Glomerular visceral epithelial cell (primary cell): ENCODE results near the gene CASTOR1.
A peak's percentile ranks its signal among the peaks of the same experiment; 100 is the strongest.

ENCODE experiments used
- DNase-seq: peaks from one replicate; pipeline ENCODE4 v3.0.0-alpha.2; 2016; ENCODE audit errors: extremely low spot score

The CASTOR1 gene

GRCh38 chr22:30265131-30265720 is 24.1 kb downstream of the CASTOR1 start:
- no peak for DNase-seq

GRCh38 chr22:30263883-30264282 is 25.4 kb downstream of the CASTOR1 start:
- no peak for DNase-seq

- DNase-seq = peak; percentile 74
Observed at GRCh38 chr22:30262917-30263741, 26.2 kb downstream of the CASTOR1 start.

DNA sequence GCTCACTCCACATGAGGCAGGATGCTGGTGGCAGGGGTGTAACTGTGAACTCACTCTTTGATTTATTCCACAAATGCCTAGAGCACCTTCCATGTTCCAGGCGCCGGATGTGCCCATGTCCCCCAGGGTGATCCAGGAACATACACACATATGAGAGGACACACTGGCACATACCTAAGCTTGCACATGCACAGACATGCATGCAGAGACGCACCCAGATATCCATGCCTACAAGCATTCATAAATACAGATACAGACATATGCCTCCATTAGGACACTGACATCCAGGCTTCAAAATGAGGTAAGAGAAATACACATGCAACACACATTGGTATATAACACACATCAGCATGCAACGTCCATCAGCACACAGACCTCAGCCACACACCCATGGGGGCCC is 27.2 kb downstream of the CASTOR1 start:
- DNase-seq = no peak

DNA sequence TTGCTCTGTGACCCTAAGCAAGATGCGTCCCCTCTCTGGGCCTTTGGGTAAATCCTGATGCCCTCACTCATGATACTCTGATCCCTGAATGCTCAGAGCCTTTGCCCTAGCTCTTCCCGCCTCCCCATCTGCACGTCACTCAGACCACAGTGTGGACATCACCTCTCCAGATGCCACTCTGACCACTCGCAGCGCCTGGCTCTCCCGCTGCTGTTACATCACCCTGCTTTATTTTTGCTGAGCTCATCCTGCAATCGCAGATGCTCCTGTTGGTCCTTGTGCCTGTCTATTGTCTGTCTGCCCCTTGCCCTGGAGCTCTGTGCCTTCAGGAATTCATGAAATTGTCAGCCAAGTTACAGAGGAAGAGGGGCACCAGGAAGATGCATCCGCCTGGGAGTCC is 28.2 kb downstream of the CASTOR1 start:
- DNase-seq = no peak

GRCh38 chr22:30260682-30261081 is 28.6 kb downstream of the CASTOR1 start:
- no peak for DNase-seq

DNA sequence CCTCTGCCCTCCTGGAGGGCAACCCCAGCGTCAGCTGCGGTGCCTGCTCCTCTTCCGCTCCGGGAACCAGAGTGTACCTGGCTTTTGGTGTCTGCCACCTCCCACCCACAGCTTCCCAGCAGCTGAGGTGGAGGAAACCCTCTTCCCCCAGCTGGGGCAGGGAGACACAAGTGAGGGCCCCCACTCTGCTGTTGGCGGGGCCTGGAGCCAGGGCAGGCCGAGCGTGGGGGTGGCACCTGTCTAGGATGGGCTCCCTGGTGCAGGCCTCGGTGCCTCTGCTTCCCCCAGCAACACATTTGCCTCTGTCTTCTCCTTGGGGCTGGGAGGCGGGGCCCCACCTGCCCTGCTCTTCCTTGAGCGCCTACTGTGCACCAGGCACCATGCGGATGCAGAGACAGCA is 29.0 kb downstream of the CASTOR1 start:
- DNase-seq = no peak

- DNase-seq = peak; percentile 79
Observed at GRCh38 chr22:30254314-30254713, 35.0 kb downstream of the CASTOR1 start.

- DNase-seq = peak; percentile 97
Observed at GRCh38 chr22:30253205-30253852, 36.0 kb downstream of the CASTOR1 start.

- peak; percentile 64 for DNase-seq
Observed at GRCh38 chr22:30252411-30253204, 36.7 kb downstream of the CASTOR1 start.

DNA sequence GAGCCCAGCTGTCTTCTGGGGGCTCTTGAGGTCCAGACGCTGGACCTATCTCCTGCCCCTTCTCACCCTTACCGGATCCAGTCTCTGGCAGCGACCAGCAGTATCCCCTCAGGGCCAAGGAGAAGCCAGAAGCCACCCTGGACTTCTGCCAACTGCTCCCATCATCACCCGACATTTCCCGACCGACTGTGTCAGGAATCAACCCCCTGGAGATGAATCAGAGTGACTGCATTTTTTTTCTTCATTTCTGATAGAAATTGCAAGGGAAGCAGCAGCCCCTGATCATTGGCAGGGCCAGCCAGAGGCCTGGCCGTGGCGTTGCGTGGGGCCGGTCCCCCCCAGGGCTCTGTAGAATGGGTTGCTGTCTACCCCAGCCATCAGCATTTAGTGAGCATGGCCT is 37.6 kb downstream of the CASTOR1 start:
- peak; percentile 92 for DNase-seq

- peak; percentile 96 for DNase-seq
Observed at GRCh38 chr22:30250661-30251267, 38.5 kb downstream of the CASTOR1 start.

GRCh38 chr22:30250039-30250565 is 39.2 kb downstream of the CASTOR1 start:
- no peak for DNase-seq

DNA sequence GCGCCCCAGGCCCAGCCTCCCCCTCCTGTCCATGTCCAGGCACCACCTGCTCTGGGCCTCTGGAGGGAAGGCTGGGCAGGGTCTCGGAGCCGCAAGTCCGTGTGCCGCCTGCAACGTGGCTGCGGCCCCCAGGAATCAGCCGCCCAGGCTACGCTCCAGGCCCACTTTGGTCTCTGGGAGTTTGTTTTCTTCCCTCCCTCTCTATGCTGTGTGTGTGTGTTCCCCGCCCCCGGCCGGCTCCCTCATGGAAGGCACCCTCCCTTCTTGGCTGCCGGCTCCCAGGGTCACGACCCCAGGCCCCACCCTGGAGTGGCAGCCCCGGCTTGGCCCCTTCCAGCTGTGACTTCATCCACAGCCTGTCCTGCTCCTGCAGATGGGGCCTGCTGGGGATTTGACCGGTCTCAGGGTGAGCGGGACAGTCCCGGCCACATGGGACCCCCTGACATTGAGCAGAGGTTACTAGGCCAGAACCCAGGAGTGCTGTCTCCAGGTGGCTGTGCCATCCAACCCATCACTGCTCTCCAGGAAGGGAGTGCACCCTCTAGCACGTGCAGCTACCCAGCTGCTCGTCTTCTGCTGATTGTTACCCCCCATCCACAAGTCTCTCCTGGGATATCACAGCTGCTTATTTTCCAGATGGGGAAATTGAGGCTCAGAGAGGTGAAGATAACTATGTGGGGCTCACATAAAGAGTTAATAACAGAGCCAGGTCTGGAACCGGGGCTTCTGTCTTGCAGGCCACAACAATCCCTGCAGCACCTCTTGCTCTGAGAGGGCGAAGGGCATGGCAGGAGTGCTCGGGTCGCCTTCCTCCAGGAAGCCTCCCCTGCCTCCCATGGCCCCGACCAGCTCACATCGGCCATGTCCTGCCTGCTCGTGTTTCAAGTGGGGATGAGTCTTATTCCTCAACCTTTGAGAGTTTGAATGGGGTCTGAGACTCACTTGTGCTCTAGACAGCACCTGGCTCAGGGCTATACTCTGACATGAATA is 40.0 kb downstream of the CASTOR1 start:
- no peak for DNase-seq

DNA sequence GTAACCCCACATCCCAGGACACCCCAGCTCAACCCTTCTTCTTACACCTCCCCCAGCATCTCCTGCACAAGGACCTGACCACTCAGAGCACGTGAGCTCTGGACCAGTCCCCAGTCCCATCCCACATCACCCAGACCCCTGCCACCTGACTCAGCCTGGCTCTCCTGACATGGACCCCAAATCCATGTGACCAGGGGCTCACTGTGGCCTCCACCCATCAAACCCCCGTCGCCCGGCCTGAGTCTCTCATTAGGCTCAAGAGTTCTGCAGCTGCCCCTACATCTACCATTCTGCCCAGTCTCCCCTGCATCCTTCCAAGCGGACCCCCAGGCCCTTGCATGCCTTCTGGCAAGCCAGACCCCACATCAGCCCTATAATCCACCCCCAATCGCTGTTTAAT is 40.8 kb downstream of the CASTOR1 start:
- no peak for DNase-seq

GRCh38 chr22:30247974-30248373 is 41.3 kb downstream of the CASTOR1 start:
- no peak for DNase-seq

DNA sequence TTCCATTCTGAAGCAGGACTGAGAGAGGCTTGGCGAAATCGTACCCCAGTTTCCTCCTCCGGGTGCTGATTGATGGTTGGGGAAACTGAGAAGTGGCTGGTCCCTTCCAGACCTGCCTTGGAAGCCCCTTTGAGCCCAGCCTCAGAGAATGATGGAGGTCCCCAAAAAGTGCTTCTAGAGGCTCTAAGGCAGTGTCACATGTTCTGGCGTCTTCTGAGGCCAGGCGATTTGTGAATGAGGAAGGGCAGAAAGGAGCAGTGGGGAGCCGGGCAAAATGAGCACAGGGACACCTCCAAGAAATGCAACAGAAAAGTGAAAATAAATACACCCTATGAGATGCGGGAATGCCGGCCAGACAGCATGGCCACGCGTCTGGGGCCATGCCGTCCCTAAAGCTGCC is 41.7 kb downstream of the CASTOR1 start:
- DNase-seq = no peak

- DNase-seq = peak; percentile 72
Observed at GRCh38 chr22:30246814-30247376, 42.4 kb downstream of the CASTOR1 start.

DNA sequence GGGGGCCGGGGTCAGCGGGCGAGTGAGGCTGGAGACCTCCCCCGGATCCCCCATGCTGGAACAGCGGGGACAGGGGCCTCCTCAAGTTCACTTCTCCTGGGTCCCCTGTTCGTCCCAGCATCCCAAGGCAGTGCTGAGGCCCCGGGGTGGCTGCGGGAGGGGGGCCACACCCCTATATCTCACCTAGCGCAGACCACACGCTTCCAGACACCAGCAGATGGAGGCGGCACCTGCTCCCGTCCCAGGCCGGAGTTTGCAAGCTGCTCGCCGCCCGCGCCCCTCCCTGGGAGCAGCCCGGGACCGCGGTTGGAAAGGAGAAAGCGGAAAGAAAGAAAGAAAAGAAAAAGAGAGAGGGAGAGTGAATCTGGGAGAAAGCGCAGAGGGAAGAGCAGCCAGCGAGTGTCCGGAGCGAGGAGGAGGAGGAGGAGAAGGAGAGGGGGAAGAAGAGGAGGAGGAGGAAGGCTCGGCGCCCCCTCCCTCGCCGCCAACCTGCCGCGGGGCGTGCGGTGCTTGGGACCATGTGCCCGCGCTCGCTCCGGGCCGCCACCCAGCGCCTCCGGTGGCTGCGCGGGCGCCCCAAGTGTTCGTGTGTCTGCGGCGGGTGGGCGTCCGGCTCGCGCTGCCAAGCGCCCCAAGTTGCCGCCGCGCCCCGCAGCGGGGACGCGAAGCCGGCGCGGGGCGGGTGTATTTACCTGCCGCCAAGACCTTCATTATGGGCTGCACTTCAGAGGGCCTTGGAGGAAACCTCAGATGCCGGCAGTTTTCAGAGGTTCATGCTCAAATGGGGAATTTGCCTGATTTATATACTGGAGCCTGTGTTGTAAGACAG is 43.1 kb downstream of the CASTOR1 start, which contains the start of gene LIF:
LIF (minus strand) TSS at position 775 of the 829 bp plus-strand sequence; CDS start at position 711, 64 bp downstream.
- DNase-seq = no peak
